Gastroesophageal sphincter (tissue), 4 donors: ENCODE results near the gene GPX1. TPM values are rescaled to one million over a fixed set of nuclear protein-coding genes. Genes with fewer than 3 reads are reported as not detected.
A peak's percentile ranks its signal among the peaks of the same experiment; 100 is the strongest.

Source experiments
- ATAC-seq: fragments of 150-250 bp; one replicate; pipeline ENCODE4 v1.9.1; 2016; ENCODE audit warnings: mild to moderate bottlenecking, moderate library complexity
- H3K27ac ChIP-seq, 4 donors: fragments of 200-600 bp; sonication (generic) in 3 of 4; 1 replicate in 3 of 4; 2 replicates in 1 of 4; pipeline ENCODE4 v1.5.1; 2016 to 2019
- H3K27me3 ChIP-seq: fragments of 200-600 bp; sonication (generic); one replicate; pipeline ENCODE4 v1.5.1; 2019
- H3K36me3 ChIP-seq, 2 donors: fragments of 200-600 bp; sonication (generic); one replicate each; pipeline ENCODE4 v1.5.1; 2019; ENCODE audit warnings: control low read depth in 1 of 2
- H3K4me1 ChIP-seq, 3 donors: fragments of 200-600 bp; sonication (generic); 1 replicate in 2 of 3; 2 replicates in 1 of 3; pipeline ENCODE4 v1.5.1; 2016 to 2019; ENCODE audit warnings: control low read depth in 2 of 3
- H3K4me3 ChIP-seq, 2 donors: fragments of 200-600 bp; sonication (generic); one replicate each; pipeline ENCODE4 v1.5.1; 2019; ENCODE audit warnings: mild to moderate bottlenecking in 1 of 2, moderate library complexity in 1 of 2
- H3K9me3 ChIP-seq, 3 donors: fragments of 200-600 bp; sonication (generic); one replicate each; pipeline ENCODE4 v1.5.1; 2017 to 2019; ENCODE audit warnings: control low read depth in 2 of 3
- CTCF ChIP-seq, 4 experiments: fragments of 200-600 bp in 2 of 4; fragments of 450-650 bp in 2 of 4; sonication (generic) in 1 of 4; IDR thresholded peaks; one replicate each; pipeline ENCODE4 v1.5.1; 2017 to 2019; ENCODE audit warnings: antibody characterized with exemption in 4 of 4, mild to moderate bottlenecking in 2 of 4, moderate library complexity in 2 of 4
- EP300 ChIP-seq: sonication (generic); formaldehyde crosslinking; IDR thresholded peaks from one replicate; pipeline ENCODE4 v1.6.1; 2017; ENCODE audit warnings: antibody characterized with exemption, mild to moderate bottlenecking
- POLR2A ChIP-seq, 2 donors: fragments of 450-650 bp; IDR thresholded peaks; one replicate each; pipeline ENCODE4 v1.6.1; 2017; ENCODE audit warnings: antibody characterized with exemption in 2 of 2, mild to moderate bottlenecking in 2 of 2, moderate library complexity in 1 of 2
- POLR2AphosphoS5 ChIP-seq: sonication (generic); formaldehyde crosslinking; IDR thresholded peaks from one replicate; pipeline ENCODE4 v1.6.1; 2017; ENCODE audit warnings: antibody characterized with exemption
- WGBS, 2 donors: methylation state at CpG; one replicate each; pipeline ENCODE4 v1.1.5; 2018; ENCODE audit warnings: low coverage in 1 of 2; 5-methylcytosine and 5-hydroxymethylcytosine counted together
- total RNA-seq, 4 donors: library from RNA; depleted of rRNA; stranded (reverse); fragments of >200 nt; gene quantifications; one replicate each; pipeline ENCODE4 v1.1.0, GENCODE V29; 2016

GPX1 gene
- total RNA-seq, 4 donors from 2014 or later: 129 to 285 (median 209) TPM

GRCh38 chr3:49386056-49386756 is 28.1 kb upstream of the GPX1 start:
- H3K27ac ChIP-seq: no peak overlapping the region
- H3K27me3 ChIP-seq: no peaks in the 10 kb centered on the region
- TF ChIP-seq EP300: no peak
- no peak for TF ChIP-seq POLR2AphosphoS5
- no peak for TF ChIP-seq CTCF (IDR thresholded peaks at IDR 0.05)
- no peak for TF ChIP-seq POLR2A (IDR thresholded peaks at IDR 0.05)
- no peak overlapping the region for H3K4me3 ChIP-seq
- peaks cover 0 to 95% (median 7%) of the 10 kb centered on the region in 3 donors for H3K4me1 ChIP-seq
- WGBS, 2 donors: 65 to 68% methylated on average over 8 to 11 of the region's 11 CpGs
- H3K36me3 ChIP-seq: no peaks in the 10 kb centered on the region
- H3K9me3 ChIP-seq: no peaks in the 10 kb centered on the region
- peak; percentile 43 for ATAC-seq

GRCh38 chr3:49385617-49386016 is 27.5 kb upstream of the GPX1 start:
- Histone ChIP-seq H3K4me1 (peaks cover 0 to 95% (median 7%) of the 10 kb centered on the region in 3 donors), H3K9me3 (no peaks in the 10 kb centered on the region), H3K4me3 (no peak overlapping the region), H3K36me3 (no peaks in the 10 kb centered on the region), H3K27ac (no peak overlapping the region), H3K27me3 (no peaks in the 10 kb centered on the region)
- 77 to 86% methylated on average over 1 of the region's 1 CpG for WGBS, 2 donors
- TF ChIP-seq POLR2A (IDR thresholded peaks at IDR 0.05) (no peak), CTCF (IDR thresholded peaks at IDR 0.05) (no peak), EP300 (no peak), POLR2AphosphoS5 (no peak)
- no peak for ATAC-seq

GRCh38 chr3:49383387-49383786 is 25.2 kb upstream of the GPX1 start:
- WGBS, 2 donors: 64 to 80% methylated on average over 2 of the region's 5 CpGs
- peaks cover 0 to 92% (median 15%) of the 10 kb centered on the region in 3 donors for H3K4me1 ChIP-seq
- H3K4me3 ChIP-seq: no peak overlapping the region

GRCh38 chr3:49378249-49378895 is 20.2 kb upstream of the GPX1 start:
- H3K4me3 ChIP-seq: no peak overlapping the region
- H3K27ac ChIP-seq: no peak overlapping the region
- 64 to 65% methylated on average over 10 to 11 of the region's 11 CpGs for WGBS, 2 donors

More at GRCh38 chr3:49383387-49383786, 25.2 kb upstream of the GPX1 start:
- no peak overlapping the region for H3K27ac ChIP-seq
- no peak for ATAC-seq
- H3K9me3 ChIP-seq: no peaks in the 10 kb centered on the region
- TF ChIP-seq POLR2A (IDR thresholded peaks at IDR 0.05) (no peak), CTCF (IDR thresholded peaks at IDR 0.05) (no peak), EP300 (no peak), POLR2AphosphoS5 (no peak)
- H3K27me3 ChIP-seq: no peaks in the 10 kb centered on the region
- no peaks in the 10 kb centered on the region for H3K36me3 ChIP-seq

More at GRCh38 chr3:49378249-49378895, 20.2 kb upstream of the GPX1 start:
- no peaks in the 10 kb centered on the region for H3K27me3 ChIP-seq
- H3K9me3 ChIP-seq: no peaks in the 10 kb centered on the region
- TF ChIP-seq EP300 (no peak), CTCF (IDR thresholded peaks at IDR 0.05) (no peak), POLR2AphosphoS5 (no peak), POLR2A (IDR thresholded peaks at IDR 0.05) (no peak)
- H3K36me3 ChIP-seq: peaks cover 0 to 20% of the 10 kb centered on the region in 2 donors
- H3K4me1 ChIP-seq: peaks cover 0 to 84% (median 9%) of the 10 kb centered on the region in 3 donors
- peak; percentile 61 for ATAC-seq
